Activated CD4-positive, alpha-beta T cell treated with anti-CD3 and anti-CD28 coated beads, Interleukin-2, amount 50 U/mL, for 48 hours (primary cell): ENCODE results near the gene EDDM3A.

Experiments
- DNase-seq, 2 experiments: peaks; one replicate each; pipeline ENCODE4 v3.0.0-alpha.2; 2020

Gene EDDM3A

GRCh38 chr14:20790464-20791116 lies 44.9 kb downstream of the EDDM3A start:
- DNase-seq, result no peak

DNA sequence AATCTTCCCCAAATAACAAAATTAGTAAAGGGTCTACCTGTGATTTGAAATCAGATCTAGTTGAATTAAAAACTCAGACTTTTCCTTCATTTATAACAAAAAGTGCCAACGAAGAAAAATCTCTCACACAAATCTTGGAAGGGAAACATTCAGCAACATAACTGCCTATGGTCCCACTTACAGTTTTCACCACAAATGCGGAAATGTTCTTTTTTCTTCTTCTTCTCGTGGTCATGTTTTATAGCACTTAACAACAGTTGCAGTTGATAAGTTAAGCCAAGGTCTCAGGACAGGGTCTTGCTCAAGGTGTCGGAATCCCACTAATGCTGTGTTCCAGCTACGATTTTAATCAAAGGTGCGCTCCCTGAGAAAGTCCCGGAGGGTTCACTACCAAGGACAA lies 45.5 kb downstream of the EDDM3A start:
- no peak for DNase-seq

- DNase-seq, result no peak
Observed at GRCh38 chr14:20791597-20791996, 45.9 kb downstream of the EDDM3A start.

GRCh38 chr14:20792556-20792955 lies 46.9 kb downstream of the EDDM3A start:
- DNase-seq, result no peak

- no peak for DNase-seq
Observed at GRCh38 chr14:20794644-20795369, 49.1 kb downstream of the EDDM3A start.

DNA sequence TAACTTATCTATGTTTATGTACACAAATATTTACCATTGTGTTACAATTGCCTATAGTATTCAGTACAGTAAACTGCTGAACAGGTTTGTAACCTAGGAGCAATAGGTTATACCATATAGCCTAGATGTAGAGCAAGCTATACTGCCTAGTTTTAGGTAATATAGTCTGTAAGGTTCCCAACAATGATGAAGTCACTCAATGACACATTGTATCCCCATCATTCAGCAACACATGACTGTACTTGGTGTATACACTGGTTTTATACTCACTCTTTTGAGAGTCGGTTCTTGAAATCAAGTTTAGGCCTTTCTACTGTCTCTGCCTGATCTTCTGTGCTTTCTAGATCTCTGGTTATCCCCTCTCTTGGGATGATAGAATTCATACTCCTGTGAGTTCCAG lies 51.5 kb downstream of the EDDM3A start:
- no peak for DNase-seq
